ENCODE data around the gene PFKFB2. TPM values are rescaled to one million over a fixed set of nuclear protein-coding genes. Genes with fewer than 3 reads are reported as not detected.

PFKFB2 gene
- total and polyA plus RNA-seq, 4 donors: 1.5 to 5.9 (median 3.0) TPM

DNA sequence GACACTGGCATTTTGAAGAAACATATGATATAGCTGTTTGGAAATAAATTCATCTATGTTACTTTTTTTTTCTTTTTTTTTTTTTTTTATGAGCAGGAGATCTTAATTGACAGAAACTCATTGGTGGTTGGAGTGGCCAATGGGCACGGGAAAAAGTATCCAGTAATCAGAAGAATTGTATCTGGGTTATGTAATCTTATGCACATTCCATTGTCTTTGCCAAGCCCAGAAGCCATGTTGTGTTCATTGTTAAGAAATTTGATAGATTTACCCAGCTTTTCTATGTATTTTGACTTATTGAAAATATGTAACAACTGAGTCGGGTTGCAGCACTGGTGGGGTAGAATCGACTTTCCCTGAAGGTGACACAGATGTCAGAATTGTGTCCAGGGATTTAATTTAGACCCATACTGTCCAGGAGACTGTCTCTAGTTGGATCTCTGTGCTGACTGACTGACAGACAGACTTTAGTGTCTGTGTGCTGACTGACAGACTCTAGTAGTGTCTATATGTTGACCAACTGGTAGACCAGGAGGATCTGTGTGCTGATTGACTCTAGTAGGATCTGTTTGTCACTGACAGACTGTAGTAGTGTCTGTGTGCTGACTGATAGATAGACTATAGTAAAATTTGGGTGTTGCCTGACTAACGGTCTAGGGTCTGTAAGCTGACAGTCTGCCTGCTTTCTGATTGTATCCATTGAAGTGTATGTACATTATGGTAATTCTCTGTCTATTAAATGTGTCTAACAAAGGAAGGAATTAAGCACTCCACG lies 23.3 kb downstream of the PFKFB2 start:
- no peak for DNase-seq (ENCODE audit: low spot score)
- 77% methylated on average over 5 of the region's 5 CpGs for WGBS
- Histone ChIP-seq H3K27ac (ENCODE audit: low read depth in 1 of 2, low read length in 2 of 2) (no peak overlapping the region), H3K4me3 (ENCODE audit: low read depth in 1 of 3, low read length in 3 of 3) (no peak overlapping the region), H3K27me3 (ENCODE audit: control insufficient read depth in 4 of 4, insufficient read depth in 4 of 4, low read length in 3 of 4) (no peaks in the 10 kb centered on the region), H3K36me3 (ENCODE audit: control insufficient read depth in 4 of 4, insufficient read depth in 3 of 4, low read depth in 1 of 4, low read length in 3 of 4) (peaks cover 0 to 12% (median under 1%) of the 10 kb centered on the region in 4 donors), H3K9ac (ENCODE audit: low read depth in 1 of 2, low read length in 2 of 2) (no peak overlapping the region), H3K9me3 (ENCODE audit: control insufficient read depth in 4 of 4, low read length in 3 of 4) (no peaks in the 10 kb centered on the region), H3K4me1 (ENCODE audit: control insufficient read depth in 4 of 4, insufficient read depth in 4 of 4, low read length in 3 of 4) (peaks cover 2 to 11% (median 5%) of the 10 kb centered on the region in 4 donors)
- no peak for TF ChIP-seq GABPA (IDR thresholded peaks at IDR 0.05 in 1 of 2, conservative IDR thresholded peaks at IDR 0.05 in 1 of 2)
- TF ChIP-seq HNF4A (conservative IDR thresholded peaks at IDR 0.05): no peak
- TF ChIP-seq, protein P1, sequence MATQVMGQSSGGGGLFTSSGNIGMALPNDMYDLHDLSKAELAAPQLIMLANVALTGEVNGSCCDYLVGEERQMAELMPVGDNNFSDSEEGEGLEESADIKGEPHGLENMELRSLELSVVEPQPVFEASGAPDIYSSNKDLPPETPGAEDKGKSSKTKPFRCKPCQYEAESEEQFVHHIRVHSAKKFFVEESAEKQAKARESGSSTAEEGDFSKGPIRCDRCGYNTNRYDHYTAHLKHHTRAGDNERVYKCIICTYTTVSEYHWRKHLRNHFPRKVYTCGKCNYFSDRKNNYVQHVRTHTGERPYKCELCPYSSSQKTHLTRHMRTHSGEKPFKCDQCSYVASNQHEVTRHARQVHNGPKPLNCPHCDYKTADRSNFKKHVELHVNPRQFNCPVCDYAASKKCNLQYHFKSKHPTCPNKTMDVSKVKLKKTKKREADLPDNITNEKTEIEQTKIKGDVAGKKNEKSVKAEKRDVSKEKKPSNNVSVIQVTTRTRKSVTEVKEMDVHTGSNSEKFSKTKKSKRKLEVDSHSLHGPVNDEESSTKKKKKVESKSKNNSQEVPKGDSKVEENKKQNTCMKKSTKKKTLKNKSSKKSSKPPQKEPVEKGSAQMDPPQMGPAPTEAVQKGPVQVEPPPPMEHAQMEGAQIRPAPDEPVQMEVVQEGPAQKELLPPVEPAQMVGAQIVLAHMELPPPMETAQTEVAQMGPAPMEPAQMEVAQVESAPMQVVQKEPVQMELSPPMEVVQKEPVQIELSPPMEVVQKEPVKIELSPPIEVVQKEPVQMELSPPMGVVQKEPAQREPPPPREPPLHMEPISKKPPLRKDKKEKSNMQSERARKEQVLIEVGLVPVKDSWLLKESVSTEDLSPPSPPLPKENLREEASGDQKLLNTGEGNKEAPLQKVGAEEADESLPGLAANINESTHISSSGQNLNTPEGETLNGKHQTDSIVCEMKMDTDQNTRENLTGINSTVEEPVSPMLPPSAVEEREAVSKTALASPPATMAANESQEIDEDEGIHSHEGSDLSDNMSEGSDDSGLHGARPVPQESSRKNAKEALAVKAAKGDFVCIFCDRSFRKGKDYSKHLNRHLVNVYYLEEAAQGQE (IDR thresholded peaks at IDR 0.05): no peak
- TF ChIP-seq, protein P2, sequence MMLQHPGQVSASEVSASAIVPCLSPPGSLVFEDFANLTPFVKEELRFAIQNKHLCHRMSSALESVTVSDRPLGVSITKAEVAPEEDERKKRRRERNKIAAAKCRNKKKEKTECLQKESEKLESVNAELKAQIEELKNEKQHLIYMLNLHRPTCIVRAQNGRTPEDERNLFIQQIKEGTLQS (IDR thresholded peaks at IDR 0.05): no peak
- TF ChIP-seq HNF4G (IDR thresholded peaks at IDR 0.05): no peak
- TF ChIP-seq, protein P3, sequence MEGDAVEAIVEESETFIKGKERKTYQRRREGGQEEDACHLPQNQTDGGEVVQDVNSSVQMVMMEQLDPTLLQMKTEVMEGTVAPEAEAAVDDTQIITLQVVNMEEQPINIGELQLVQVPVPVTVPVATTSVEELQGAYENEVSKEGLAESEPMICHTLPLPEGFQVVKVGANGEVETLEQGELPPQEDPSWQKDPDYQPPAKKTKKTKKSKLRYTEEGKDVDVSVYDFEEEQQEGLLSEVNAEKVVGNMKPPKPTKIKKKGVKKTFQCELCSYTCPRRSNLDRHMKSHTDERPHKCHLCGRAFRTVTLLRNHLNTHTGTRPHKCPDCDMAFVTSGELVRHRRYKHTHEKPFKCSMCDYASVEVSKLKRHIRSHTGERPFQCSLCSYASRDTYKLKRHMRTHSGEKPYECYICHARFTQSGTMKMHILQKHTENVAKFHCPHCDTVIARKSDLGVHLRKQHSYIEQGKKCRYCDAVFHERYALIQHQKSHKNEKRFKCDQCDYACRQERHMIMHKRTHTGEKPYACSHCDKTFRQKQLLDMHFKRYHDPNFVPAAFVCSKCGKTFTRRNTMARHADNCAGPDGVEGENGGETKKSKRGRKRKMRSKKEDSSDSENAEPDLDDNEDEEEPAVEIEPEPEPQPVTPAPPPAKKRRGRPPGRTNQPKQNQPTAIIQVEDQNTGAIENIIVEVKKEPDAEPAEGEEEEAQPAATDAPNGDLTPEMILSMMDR (IDR thresholded peaks at IDR 0.05; ENCODE audit: low read depth, low read length, missing input control): no peak
- TF ChIP-seq EGR1 (IDR thresholded peaks at IDR 0.05; ENCODE audit: low read depth in 2 of 2): no peak
- no peak for TF ChIP-seq YY1 (IDR thresholded peaks at IDR 0.05)
- TF ChIP-seq, protein P4, sequence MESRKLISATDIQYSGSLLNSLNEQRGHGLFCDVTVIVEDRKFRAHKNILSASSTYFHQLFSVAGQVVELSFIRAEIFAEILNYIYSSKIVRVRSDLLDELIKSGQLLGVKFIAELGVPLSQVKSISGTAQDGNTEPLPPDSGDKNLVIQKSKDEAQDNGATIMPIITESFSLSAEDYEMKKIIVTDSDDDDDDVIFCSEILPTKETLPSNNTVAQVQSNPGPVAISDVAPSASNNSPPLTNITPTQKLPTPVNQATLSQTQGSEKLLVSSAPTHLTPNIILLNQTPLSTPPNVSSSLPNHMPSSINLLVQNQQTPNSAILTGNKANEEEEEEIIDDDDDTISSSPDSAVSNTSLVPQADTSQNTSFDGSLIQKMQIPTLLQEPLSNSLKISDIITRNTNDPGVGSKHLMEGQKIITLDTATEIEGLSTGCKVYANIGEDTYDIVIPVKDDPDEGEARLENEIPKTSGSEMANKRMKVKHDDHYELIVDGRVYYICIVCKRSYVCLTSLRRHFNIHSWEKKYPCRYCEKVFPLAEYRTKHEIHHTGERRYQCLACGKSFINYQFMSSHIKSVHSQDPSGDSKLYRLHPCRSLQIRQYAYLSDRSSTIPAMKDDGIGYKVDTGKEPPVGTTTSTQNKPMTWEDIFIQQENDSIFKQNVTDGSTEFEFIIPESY (IDR thresholded peaks at IDR 0.05): no peak
- no peak for TF ChIP-seq JUND (IDR thresholded peaks at IDR 0.05)

DNA sequence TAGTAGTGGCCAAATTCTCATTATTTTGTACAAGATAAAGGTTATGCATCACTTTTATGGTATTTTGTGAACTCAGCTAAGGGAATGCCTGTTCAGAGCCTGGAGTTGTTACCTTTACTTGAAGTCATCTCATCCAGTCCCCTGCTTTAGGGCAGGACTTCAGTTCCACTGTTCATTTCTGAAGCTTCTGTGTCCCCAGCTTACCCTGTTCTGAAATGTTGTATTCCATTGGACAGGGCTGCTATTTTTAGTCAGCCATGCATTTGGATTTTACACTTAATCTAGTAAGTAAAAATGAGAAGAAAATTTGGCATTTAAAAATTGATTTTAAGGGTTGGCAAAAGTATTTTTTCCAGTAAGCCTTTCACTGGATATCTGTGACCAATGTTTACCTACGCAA lies 23.9 kb downstream of the PFKFB2 start:
- Histone ChIP-seq H3K9ac (ENCODE audit: low read depth in 1 of 2, low read length in 2 of 2) (no peak overlapping the region), H3K9me3 (ENCODE audit: control insufficient read depth in 4 of 4, low read length in 3 of 4) (no peaks in the 10 kb centered on the region), H3K27me3 (ENCODE audit: control insufficient read depth in 4 of 4, insufficient read depth in 4 of 4, low read length in 3 of 4) (no peaks in the 10 kb centered on the region), H3K4me3 (ENCODE audit: low read depth in 1 of 3, low read length in 3 of 3) (no peak overlapping the region), H3K27ac (ENCODE audit: low read depth in 1 of 2, low read length in 2 of 2) (peak overlapping the region in 1 of 2 donors; percentile 14), H3K36me3 (ENCODE audit: control insufficient read depth in 4 of 4, insufficient read depth in 3 of 4, low read depth in 1 of 4, low read length in 3 of 4) (peaks cover 0 to 9% (median 0%) of the 10 kb centered on the region in 4 donors), H3K4me1 (ENCODE audit: control insufficient read depth in 4 of 4, insufficient read depth in 4 of 4, low read length in 3 of 4) (peaks cover 2 to 11% (median 7%) of the 10 kb centered on the region in 4 donors)
- WGBS: 87% methylated on average over 1 of the region's 1 CpG
- TF ChIP-seq, protein P4 (IDR thresholded peaks at IDR 0.05): no peak
- TF ChIP-seq HNF4A (conservative IDR thresholded peaks at IDR 0.05) (no peak), GABPA (IDR thresholded peaks at IDR 0.05 in 1 of 2, conservative IDR thresholded peaks at IDR 0.05 in 1 of 2) (no peak)
- TF ChIP-seq, protein P1 (IDR thresholded peaks at IDR 0.05): no peak
- TF ChIP-seq, protein P3 (IDR thresholded peaks at IDR 0.05; ENCODE audit: low read depth, low read length, missing input control): no peak
- no peak for DNase-seq (ENCODE audit: low spot score)
